ENCODE results near the gene ZCCHC7. TPM values are rescaled to one million over a fixed set of nuclear protein-coding genes. Genes with fewer than 3 reads are reported as not detected.
A peak's percentile ranks its signal among the peaks of the same experiment; 100 is the strongest.

The ZCCHC7 gene
- total RNA-seq, 1 experiment from 2014 or later, result 31.2 TPM

GRCh38 chr9:37104183-37104889, 16.0 kb upstream of the ZCCHC7 start:
- CTCF ChIA-PET, result no interaction called here
- Histone ChIP-seq H2AFZ (ENCODE audit: low read depth, low read length, poor library complexity, severe bottlenecking) (peak overlapping the region; percentile 58), H3K9me3 (ENCODE audit: control insufficient read depth in 1 of 2, insufficient read depth in 1 of 2, low read depth in 1 of 2, low read length in 2 of 2) (no peaks in the 10 kb centered on the region), H3K4me3 (replicated peaks in 1 of 2; ENCODE audit: low read depth in 1 of 2, low read length in 2 of 2) (no peak overlapping the region), H4K20me1 (ENCODE audit: insufficient read depth) (no peaks in the 10 kb centered on the region), H3K4me1 (ENCODE audit: control insufficient read depth in 1 of 2, insufficient read depth in 2 of 2, low read length in 2 of 2) (peaks cover 0 to 17% of the 10 kb centered on the region in 2 experiments; a peak in 2 of 4 replicates), H3K9me2 (ENCODE audit: insufficient read depth) (no peaks in the 10 kb centered on the region), H3K27me3 (ENCODE audit: insufficient read depth, low read length) (no peaks in the 10 kb centered on the region), H3K4me2 (ENCODE audit: low read length) (peak overlapping the region; percentile 30; the same call in 1 of the 2 replicates), H3K79me2 (ENCODE audit: insufficient read depth, low read length) (no peaks in the 10 kb centered on the region), H3K9ac (ENCODE audit: low read length) (no peak overlapping the region), H3K27ac (ENCODE audit: low read depth, low read length) (no peak overlapping the region), H3K36me3 (ENCODE audit: control insufficient read depth in 1 of 2, insufficient read depth in 2 of 2, low read length in 2 of 2) (no peaks in the 10 kb centered on the region)
- DNase-seq (ENCODE audit: low read depth, low spot score), result no peak
- TF ChIP-seq FOSL1 (IDR thresholded peaks at IDR 0.05; ENCODE audit: low read depth) (0 out of 2 replicates have a peak, but pooled peaks have one; percentile 7), JUND (IDR thresholded peaks at IDR 0.05) (0 out of 2 replicates have a peak, but pooled peaks have one; percentile 19), ZBTB33 (IDR thresholded peaks at IDR 0.05; ENCODE audit: extremely low read depth, insufficient replicate concordance, low read length) (no peak)
- RAD21 ChIA-PET (ENCODE audit: low non-redundant PET in 1 of 2, low total read pairs in 2 of 2, uncharacterized antibody in 2 of 2, unreplicated experiment in 2 of 2), result no interaction called here
- POLR2A ChIA-PET, result interaction anchor here (1.3 kb wide), 1 partner anchor 17 kb away, joined by 3 read pairs; no protein-coding TSS in a partner anchor
- intact Hi-C loops (cut with micrococcal nuclease), result no loop called here
- BruUV-seq (replicated peaks), result no TSS peak
- no peak for ATAC-seq

GRCh38 chr9:37105234-37105633, 15.1 kb upstream of the ZCCHC7 start:
- Histone ChIP-seq H3K27me3 (ENCODE audit: insufficient read depth, low read length) (0 out of 2 replicates have a peak, but pooled peaks cover 4% of the 10 kb centered on the region), H2AFZ (ENCODE audit: low read depth, low read length, poor library complexity, severe bottlenecking) (no peak overlapping the region), H3K9me3 (ENCODE audit: control insufficient read depth in 1 of 2, insufficient read depth in 1 of 2, low read depth in 1 of 2, low read length in 2 of 2) (no peaks in the 10 kb centered on the region), H3K9ac (ENCODE audit: low read length) (no peak overlapping the region), H3K4me3 (replicated peaks in 1 of 2; ENCODE audit: low read depth in 1 of 2, low read length in 2 of 2) (no peak overlapping the region), H3K9me2 (ENCODE audit: insufficient read depth) (no peaks in the 10 kb centered on the region), H3K36me3 (ENCODE audit: control insufficient read depth in 1 of 2, insufficient read depth in 2 of 2, low read length in 2 of 2) (no peaks in the 10 kb centered on the region), H3K27ac (ENCODE audit: low read depth, low read length) (no peak overlapping the region), H3K79me2 (ENCODE audit: insufficient read depth, low read length) (no peaks in the 10 kb centered on the region), H3K4me1 (ENCODE audit: control insufficient read depth in 1 of 2, insufficient read depth in 2 of 2, low read length in 2 of 2) (peaks cover 0 to 14% of the 10 kb centered on the region in 2 experiments; a peak in 2 of 4 replicates), H4K20me1 (ENCODE audit: insufficient read depth) (no peaks in the 10 kb centered on the region), H3K4me2 (ENCODE audit: low read length) (no peak overlapping the region)
- POLR2A ChIA-PET, result interaction anchor here (1.3 kb wide), 1 partner anchor 16 kb away, joined by 3 read pairs; no protein-coding TSS in a partner anchor
- CTCF ChIA-PET, result no interaction called here
- no peak for ATAC-seq
- no peak for DNase-seq (ENCODE audit: low read depth, low spot score)
- no TSS peak for BruUV-seq (replicated peaks)
- intact Hi-C loops (cut with micrococcal nuclease), result no loop called here
- RAD21 ChIA-PET (ENCODE audit: low non-redundant PET in 1 of 2, low total read pairs in 2 of 2, uncharacterized antibody in 2 of 2, unreplicated experiment in 2 of 2), result no interaction called here
- TF ChIP-seq SP1 (IDR thresholded peaks at IDR 0.05; ENCODE audit: low read depth), result no peak
- no peak for TF ChIP-seq RAD21 (IDR thresholded peaks at IDR 0.05; ENCODE audit: low read depth)
- TF ChIP-seq REST (IDR thresholded peaks at IDR 0.05; ENCODE audit: low read depth), result no peak
- no peak for TF ChIP-seq CEBPB (IDR thresholded peaks at IDR 0.05; ENCODE audit: low read depth)
- no peak for TF ChIP-seq FOSL1 (IDR thresholded peaks at IDR 0.05; ENCODE audit: low read depth)
- no peak for TF ChIP-seq ZBTB33 (IDR thresholded peaks at IDR 0.05; ENCODE audit: extremely low read depth, insufficient replicate concordance, low read length)
- TF ChIP-seq EZH2phosphoT487 (IDR thresholded peaks at IDR 0.05; ENCODE audit: borderline replicate concordance), result no peak
- TF ChIP-seq SRF (IDR thresholded peaks at IDR 0.05; ENCODE audit: low read depth), result no peak
- no peak for TF ChIP-seq POLR2AphosphoS5 (IDR thresholded peaks at IDR 0.05; ENCODE audit: low read depth, low read length)
- TF ChIP-seq EGR1 (IDR thresholded peaks at IDR 0.05; ENCODE audit: low read depth), result no peak
- no peak for TF ChIP-seq ZFX (IDR thresholded peaks at IDR 0.05)

Data from HCT116 (cell line).